Prostate gland (tissue), 2 donors: Measurements from ENCODE around the gene TPO.

Source experiments
- POLR2A ChIP-seq: fragments of 450-650 bp; IDR thresholded peaks from one replicate; pipeline ENCODE4 v1.6.1; 2016; ENCODE audit warnings: antibody characterized with exemption, mild to moderate bottlenecking
- POLR2AphosphoS5 ChIP-seq: sonication (generic); formaldehyde crosslinking; IDR thresholded peaks from one replicate; pipeline ENCODE4 v1.6.1; 2017; ENCODE audit warnings: antibody characterized with exemption
- TF ChIP-seq, protein P1 (sequence below), 4 experiments: fragments of 200-600 bp in 2 of 4; fragments of 450-650 bp in 2 of 4; sonication (generic) in 2 of 4; IDR thresholded peaks; 1 replicate in 3 of 4; 2 replicates in 1 of 4; pipeline ENCODE4 v1.5.1; 2016 to 2019; ENCODE audit warnings: antibody characterized with exemption in 4 of 4, mild to moderate bottlenecking in 2 of 4, moderate library complexity in 2 of 4

DNA sequence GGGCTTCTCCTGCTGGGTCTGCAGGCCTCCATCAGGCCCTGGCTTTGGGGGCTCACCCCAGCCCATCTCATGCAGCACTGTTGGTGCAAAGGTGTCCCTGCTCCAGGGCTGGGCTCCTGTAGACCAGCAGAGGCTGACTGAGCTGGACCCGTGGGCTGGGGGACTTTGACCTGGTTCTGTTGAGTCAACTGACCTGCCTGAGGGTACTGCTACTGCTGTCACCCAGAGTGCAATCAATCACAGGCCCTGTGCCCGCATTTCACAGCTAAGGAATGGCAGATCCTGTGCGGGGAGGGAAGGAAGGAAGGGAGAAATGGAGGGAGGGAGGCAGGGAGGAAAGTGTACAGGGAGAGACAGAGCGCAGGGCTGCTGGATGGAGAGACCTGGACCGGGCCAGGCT, 136.8 kb downstream of the TPO start:
- TF ChIP-seq, protein P1, sequence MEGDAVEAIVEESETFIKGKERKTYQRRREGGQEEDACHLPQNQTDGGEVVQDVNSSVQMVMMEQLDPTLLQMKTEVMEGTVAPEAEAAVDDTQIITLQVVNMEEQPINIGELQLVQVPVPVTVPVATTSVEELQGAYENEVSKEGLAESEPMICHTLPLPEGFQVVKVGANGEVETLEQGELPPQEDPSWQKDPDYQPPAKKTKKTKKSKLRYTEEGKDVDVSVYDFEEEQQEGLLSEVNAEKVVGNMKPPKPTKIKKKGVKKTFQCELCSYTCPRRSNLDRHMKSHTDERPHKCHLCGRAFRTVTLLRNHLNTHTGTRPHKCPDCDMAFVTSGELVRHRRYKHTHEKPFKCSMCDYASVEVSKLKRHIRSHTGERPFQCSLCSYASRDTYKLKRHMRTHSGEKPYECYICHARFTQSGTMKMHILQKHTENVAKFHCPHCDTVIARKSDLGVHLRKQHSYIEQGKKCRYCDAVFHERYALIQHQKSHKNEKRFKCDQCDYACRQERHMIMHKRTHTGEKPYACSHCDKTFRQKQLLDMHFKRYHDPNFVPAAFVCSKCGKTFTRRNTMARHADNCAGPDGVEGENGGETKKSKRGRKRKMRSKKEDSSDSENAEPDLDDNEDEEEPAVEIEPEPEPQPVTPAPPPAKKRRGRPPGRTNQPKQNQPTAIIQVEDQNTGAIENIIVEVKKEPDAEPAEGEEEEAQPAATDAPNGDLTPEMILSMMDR (IDR thresholded peaks at IDR 0.05) = no peak
- TF ChIP-seq POLR2AphosphoS5 = no peak
- TF ChIP-seq POLR2A = no peak
